ENCODE results near the gene ZDHHC11B. TPM values are rescaled to one million over a fixed set of nuclear protein-coding genes. Genes with fewer than 3 reads are reported as not detected.
"Not testable (repeated sequence)": the region's sequence is repeated elsewhere in the genome, so short reads cannot be mapped to it uniquely, and the experiment has no call there.

The ZDHHC11B gene
- total RNA-seq, 1 donor, result not detected

DNA sequence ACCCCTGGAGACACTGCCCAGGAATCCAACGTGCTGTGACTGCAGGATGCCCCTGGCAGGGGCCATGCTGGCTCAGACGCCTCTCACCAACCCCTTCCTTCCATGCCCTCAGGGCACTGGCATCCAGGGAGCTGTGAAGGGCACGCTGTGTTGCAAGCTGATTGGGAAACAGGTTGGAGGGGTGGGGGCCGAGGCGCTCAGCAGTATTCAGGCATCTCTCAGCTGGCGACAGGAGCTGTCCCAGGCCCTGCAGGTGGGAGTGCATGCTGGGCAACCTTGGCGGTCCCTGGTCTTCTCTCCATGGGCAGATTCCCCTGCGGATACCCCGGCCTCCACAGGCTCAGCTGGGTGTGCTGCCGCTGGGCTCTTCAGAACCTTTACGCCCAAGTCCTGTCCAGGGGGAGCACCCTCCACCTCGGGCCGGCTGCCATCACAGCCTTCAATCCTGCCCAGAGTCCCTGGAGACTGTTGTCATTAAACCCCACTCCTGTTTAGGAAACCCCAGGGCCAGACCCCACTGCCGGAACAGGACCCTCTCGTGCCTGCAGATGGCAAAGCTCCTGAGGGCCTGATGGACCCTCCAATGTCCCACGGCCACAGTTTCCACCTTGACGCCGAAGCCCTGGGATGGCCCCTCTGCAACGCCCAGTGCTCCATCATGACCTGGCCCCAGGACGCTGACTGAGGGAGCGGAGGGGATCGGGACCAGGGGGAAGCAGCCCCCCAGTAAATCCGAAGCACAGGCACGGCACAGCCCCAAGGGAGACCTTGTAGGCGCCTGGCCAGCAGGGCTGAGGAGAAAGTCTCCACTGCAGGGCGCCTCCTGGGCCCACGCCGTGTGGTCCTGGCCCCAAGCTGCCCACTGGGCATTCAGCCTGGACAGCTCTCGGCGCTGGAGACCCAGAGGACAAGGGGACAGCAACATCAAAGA is 100.7 kb downstream of the ZDHHC11B start:
- H3K4me3 ChIP-seq (ENCODE audit: low read depth, low read length), result no peak overlapping the region
- no peak for DNase-seq (ENCODE audit: low read depth)
- TF ChIP-seq, protein P1, sequence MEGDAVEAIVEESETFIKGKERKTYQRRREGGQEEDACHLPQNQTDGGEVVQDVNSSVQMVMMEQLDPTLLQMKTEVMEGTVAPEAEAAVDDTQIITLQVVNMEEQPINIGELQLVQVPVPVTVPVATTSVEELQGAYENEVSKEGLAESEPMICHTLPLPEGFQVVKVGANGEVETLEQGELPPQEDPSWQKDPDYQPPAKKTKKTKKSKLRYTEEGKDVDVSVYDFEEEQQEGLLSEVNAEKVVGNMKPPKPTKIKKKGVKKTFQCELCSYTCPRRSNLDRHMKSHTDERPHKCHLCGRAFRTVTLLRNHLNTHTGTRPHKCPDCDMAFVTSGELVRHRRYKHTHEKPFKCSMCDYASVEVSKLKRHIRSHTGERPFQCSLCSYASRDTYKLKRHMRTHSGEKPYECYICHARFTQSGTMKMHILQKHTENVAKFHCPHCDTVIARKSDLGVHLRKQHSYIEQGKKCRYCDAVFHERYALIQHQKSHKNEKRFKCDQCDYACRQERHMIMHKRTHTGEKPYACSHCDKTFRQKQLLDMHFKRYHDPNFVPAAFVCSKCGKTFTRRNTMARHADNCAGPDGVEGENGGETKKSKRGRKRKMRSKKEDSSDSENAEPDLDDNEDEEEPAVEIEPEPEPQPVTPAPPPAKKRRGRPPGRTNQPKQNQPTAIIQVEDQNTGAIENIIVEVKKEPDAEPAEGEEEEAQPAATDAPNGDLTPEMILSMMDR (IDR thresholded peaks at IDR 0.05; ENCODE audit: insufficient read depth, low read depth, low read length), result no peak

DNA sequence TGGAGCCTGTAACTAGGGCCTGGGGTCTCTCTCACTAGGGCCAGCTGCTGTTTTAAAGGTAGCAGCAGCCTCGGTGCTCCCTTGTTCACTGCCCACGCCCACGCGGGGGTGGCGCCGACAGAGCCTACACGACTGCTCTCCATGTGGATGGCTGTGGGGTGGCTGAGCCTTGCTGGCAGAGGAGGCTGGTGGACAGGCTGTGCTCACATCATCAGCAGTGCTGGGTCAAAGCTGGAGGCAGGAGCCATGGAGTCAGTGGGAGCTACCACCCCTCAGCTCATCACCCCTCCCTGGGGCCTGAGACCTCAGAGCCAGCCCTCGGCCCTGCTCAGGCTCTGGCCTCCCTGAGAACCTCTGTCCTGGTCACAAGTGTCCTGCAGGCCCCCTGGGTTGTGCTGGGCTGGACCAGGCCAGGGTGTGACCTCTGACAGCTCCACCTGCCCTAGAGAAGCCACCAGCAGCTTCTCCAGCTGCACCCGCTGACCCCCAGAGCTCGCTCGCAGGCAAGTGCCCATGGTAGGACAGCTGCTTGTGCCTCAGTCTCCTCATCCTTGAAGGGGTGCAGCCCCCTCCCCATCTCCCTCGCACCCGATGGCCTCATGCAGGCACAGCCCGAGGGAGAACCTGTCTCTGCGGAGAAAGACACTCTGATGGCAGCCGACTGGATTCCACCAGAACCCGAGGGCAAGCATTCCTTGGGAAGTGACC is 101.7 kb downstream of the ZDHHC11B start:
- H3K4me3 ChIP-seq (ENCODE audit: low read depth, low read length); DNase-seq (ENCODE audit: low read depth): not testable (repeated sequence)

DNA sequence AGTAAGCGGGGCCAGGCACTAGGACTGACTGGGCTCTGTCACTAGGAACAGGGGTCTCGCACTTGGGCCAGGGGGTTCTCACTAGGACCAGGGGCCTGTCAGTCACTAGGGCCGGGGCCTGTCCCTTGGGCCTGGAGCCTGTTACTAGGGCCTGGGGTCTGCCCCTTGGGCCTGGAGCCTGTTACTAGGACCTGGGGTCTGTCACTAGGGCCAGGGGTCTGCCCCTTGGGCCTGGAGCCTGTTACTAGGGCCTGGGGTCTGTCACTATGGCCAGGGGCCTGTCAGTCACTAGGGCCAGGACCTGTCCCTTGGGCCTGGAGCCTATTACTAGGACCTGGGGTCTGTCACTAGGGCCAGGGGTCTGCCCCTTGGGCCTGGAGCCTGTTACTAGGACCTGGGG is 102.3 kb downstream of the ZDHHC11B start:
- DNase-seq (ENCODE audit: low read depth); H3K4me3 ChIP-seq (ENCODE audit: low read depth, low read length): not testable (repeated sequence)

DNA sequence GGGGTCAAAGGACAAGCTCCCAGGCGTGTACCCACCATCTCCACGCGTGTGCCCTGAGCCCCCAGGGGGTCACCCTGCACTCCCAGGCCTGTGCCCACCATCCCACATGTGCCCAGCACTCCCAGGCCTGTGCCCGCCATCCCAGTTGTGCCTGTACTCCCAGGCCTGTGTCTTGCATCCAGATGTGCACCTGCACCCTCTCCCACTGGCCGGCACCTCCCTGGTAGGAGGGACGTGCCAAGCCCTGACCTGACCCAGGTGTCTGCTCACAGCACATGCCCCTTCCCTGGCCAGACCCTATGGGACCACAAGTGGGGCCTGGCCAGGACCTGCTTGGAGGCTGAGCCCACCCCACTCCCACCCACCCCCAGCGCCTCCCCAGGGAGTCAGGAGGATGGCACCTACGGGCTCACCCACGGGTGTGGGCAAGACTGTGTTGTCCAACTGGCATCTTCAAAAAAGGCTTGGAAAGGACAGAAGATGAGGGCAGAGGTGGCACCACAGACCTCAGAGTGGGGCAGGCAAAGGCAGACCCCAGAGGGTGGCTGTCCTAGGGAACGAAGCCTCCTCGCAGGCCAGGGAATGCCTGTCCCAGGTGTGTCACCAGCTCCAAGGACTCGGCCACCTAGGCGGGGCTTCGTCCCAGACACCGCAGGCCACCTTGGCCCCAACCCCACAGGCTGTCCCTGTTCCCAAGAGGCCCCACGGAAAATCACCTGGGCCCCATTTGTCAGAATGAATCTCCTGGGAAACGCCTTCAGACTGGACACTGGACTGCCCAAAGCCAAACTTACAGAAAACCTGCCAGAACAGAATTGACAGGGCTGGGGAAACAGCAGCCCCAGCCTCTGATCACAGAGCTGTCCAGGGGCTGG is 103.0 kb downstream of the ZDHHC11B start:
- DNase-seq (ENCODE audit: low read depth); H3K4me3 ChIP-seq (ENCODE audit: low read depth, low read length): not testable (repeated sequence)

- H3K4me3 ChIP-seq (ENCODE audit: low read depth, low read length); DNase-seq (ENCODE audit: low read depth): not testable (repeated sequence)
Measured at GRCh38 chr5:680836-681235, 103.7 kb downstream of the ZDHHC11B start.

- not testable (repeated sequence) for DNase-seq (ENCODE audit: low read depth)
Measured at GRCh38 chr5:680118-680795, 104.3 kb downstream of the ZDHHC11B start.

GRCh38 chr5:679166-679895 is 105.2 kb downstream of the ZDHHC11B start:
- DNase-seq (ENCODE audit: low read depth); H3K4me3 ChIP-seq (ENCODE audit: low read depth, low read length): not testable (repeated sequence)

More at GRCh38 chr5:680118-680795, 104.3 kb downstream of the ZDHHC11B start:
- H3K4me3 ChIP-seq (ENCODE audit: low read depth, low read length), result not testable (repeated sequence)

GRCh38 chr5:678521-678920 is 106.0 kb downstream of the ZDHHC11B start:
- DNase-seq (ENCODE audit: low read depth); H3K4me3 ChIP-seq (ENCODE audit: low read depth, low read length): not testable (repeated sequence)

DNA sequence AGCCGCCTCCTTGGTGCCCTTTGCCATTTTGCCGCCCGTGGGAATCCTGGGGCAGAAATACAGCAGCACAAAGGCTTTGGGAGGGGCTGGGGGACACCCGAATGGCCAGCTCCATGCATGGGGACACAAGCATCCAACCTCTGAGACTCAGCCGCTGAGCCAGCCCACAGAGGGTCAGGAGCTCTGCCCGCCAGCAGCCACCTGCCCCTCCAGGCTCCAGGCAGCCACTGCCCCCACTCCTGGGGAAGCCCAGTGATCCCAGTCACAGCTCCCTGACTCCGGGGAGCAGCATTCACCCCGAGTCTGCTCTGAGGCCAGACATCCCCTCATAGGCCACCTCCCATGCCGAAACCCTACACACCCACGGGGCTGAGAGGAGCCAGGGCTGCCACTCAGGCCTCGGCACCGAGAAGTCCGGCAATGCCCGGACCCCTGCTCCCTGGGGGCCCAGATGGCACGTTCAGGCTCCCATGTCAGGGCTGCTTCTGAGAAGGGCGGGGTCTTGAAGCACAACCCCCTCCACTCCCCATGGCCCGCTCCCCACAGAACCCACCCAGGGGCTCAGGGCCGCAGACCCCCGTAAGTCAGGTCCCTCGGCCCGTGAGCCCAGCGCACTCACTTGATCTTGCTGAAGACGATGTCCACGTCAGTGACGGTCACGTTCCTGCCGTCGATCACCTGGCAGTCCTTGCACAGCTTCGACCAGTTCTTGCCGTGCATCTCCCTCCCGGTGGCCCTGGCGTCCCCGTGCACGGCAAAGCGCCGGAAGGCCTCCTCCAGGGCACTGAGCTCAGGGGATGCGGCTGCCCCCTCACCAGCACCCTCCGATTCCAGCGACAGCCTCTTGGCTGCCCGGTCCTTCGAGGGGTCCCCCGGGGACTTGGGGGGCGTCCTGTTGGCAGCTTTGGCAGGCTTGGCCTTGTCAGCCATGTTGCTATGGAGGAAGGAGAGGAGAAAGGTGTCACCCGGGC is 107.1 kb downstream of the ZDHHC11B start:
- no peak overlapping the region for H3K4me3 ChIP-seq (ENCODE audit: low read depth, low read length)
- DNase-seq (ENCODE audit: low read depth), result no peak
- TF ChIP-seq, protein P1 (IDR thresholded peaks at IDR 0.05; ENCODE audit: insufficient read depth, low read depth, low read length), result no peak

All from fibroblast of villous mesenchyme (primary cell).